ENCODE data around the gene BRD3. TPM values are rescaled to one million over a fixed set of nuclear protein-coding genes. Genes with fewer than 3 reads are reported as not detected.

Gene BRD3
- total RNA-seq, 1 donor from 2014 or later: 20.9 TPM

DNA sequence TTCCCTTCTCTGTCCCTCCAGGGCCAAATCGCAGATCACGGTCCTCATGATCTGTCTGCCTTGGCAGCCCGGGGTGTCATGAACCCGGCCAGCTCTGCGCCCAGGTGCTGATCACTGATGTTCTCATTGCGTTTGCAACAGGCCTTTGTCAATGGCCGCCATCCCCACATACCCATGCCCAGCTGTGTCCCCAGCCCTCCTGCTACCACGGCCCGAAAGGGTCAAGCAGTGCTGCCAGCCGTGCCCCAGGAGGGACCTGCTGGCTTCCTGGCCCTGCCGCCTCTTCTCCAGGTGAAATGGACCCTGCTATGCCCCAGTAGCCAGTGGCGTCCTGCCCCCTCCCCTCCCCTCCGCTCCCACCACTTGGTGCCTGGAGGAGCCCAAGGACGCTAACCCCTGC lies 62.9 kb downstream of the BRD3 start:
- Histone ChIP-seq H3K36me3 (ENCODE audit: control insufficient read depth in 3 of 3, insufficient read depth in 3 of 3, low read length in 3 of 3) (no peaks in the 10 kb centered on the region), H3K4me1 (ENCODE audit: control insufficient read depth in 3 of 3, insufficient read depth in 3 of 3, low read length in 3 of 3) (peaks cover 0 to 1% (median 0%) of the 10 kb centered on the region in 3 donors), H3K27me3 (ENCODE audit: control insufficient read depth in 3 of 3, insufficient read depth in 3 of 3, low read length in 3 of 3) (peaks cover 9 to 50% (median 24%) of the 10 kb centered on the region in 3 donors), H3K27ac (ENCODE audit: low read depth, low read length) (no peak overlapping the region), H3K9ac (ENCODE audit: low read depth in 1 of 3, low read length in 3 of 3) (no peak overlapping the region), H3K4me3 (ENCODE audit: low read length in 3 of 3) (no peak overlapping the region), H3K9me3 (ENCODE audit: control insufficient read depth in 3 of 3, low read length in 3 of 3) (no peaks in the 10 kb centered on the region)

DNA sequence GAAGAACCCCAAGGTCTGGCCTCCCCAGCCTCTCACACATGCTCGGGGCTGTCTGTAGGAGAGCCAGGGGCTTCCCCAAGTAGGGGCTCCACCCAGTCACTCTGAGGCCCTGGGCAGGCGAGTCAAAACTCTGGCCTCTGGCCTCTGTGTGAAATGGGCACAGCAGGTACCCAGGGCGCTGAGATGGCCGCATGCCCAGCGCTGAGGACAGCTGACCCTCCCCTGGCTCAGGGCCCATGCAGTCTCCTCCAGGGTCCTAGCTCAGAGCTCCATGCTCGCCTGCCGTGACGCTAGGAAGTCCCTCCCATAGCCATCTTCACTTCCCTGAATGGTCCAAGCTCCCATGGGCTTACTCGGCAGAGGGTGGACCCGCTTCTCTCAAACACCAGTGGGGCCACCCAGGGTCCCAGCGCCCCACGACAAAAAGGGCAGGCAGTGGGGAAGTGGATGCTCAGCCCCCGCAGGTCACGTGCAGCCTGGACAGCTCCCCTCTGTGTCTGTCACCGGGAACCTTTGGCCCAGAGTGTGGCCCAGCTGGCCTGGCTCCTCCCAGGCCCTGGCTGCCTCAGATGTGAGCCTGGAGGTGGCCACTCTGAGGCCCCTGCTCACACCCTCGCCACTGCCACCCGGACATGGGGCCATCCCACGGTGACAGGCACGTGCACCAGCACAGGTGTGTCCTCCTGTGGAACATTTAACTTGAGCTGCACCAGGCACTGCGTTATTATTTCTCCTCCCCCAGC lies 63.5 kb downstream of the BRD3 start:
- H3K9ac ChIP-seq (ENCODE audit: low read depth in 1 of 3, low read length in 3 of 3): no peak overlapping the region
- no peak overlapping the region for H3K4me3 ChIP-seq (ENCODE audit: low read length in 3 of 3)
- peaks cover 9 to 52% (median 22%) of the 10 kb centered on the region in 3 donors for H3K27me3 ChIP-seq (ENCODE audit: control insufficient read depth in 3 of 3, insufficient read depth in 3 of 3, low read length in 3 of 3)
- no peak overlapping the region for H3K27ac ChIP-seq (ENCODE audit: low read depth, low read length)
- H3K4me1 ChIP-seq (ENCODE audit: control insufficient read depth in 3 of 3, insufficient read depth in 3 of 3, low read length in 3 of 3): no peaks in the 10 kb centered on the region
- H3K9me3 ChIP-seq (ENCODE audit: control insufficient read depth in 3 of 3, low read length in 3 of 3): no peaks in the 10 kb centered on the region
- H3K36me3 ChIP-seq (ENCODE audit: control insufficient read depth in 3 of 3, insufficient read depth in 3 of 3, low read length in 3 of 3): no peaks in the 10 kb centered on the region

DNA sequence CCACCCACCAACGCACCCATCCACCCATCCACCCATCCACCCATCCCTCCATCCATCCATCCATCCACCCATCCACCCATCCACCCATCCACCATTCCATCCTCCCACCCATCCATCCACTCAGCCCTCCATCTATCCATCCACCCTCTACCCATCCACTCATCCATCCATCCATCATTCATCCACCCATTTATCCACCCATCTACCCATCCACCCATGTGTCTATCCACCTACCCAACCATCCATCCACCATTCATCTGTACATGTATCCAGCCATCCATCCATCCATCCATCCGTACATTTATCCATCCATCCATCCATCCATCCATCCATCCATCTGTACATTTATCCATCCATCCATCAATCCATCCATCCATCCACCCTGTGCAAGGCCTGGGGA lies 64.6 kb downstream of the BRD3 start:
- Histone ChIP-seq H3K9me3 (ENCODE audit: control insufficient read depth in 3 of 3, low read length in 3 of 3) (no peaks in the 10 kb centered on the region), H3K9ac (ENCODE audit: low read depth in 1 of 3, low read length in 3 of 3) (no peak overlapping the region), H3K36me3 (ENCODE audit: control insufficient read depth in 3 of 3, insufficient read depth in 3 of 3, low read length in 3 of 3) (no peaks in the 10 kb centered on the region), H3K27me3 (ENCODE audit: control insufficient read depth in 3 of 3, insufficient read depth in 3 of 3, low read length in 3 of 3) (peaks cover 9 to 45% (median 15%) of the 10 kb centered on the region in 3 donors), H3K4me1 (ENCODE audit: control insufficient read depth in 3 of 3, insufficient read depth in 3 of 3, low read length in 3 of 3) (no peaks in the 10 kb centered on the region), H3K4me3 (ENCODE audit: low read length in 3 of 3) (no peak overlapping the region), H3K27ac (ENCODE audit: low read depth, low read length) (no peak overlapping the region)

DNA sequence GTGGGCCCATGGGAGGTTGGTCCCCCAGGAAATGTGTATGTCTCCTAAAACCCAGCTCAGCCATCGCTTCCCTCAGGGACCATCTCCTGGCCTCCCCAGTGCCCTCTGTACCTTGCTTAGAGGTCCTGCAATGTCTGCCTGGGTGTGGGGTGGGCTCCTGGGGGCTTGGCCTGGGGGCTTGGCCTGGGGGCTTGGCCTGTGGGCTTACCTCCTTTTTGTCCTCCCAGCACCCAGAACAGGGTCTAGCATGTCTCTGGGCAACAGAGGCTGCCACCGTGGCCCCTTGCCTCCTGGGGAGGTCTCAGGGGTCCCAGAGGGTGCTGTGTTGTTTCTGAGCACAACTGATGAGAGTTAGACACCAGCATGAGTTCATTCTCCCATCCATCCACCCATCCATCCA lies 65.0 kb downstream of the BRD3 start:
- Histone ChIP-seq H3K27ac (ENCODE audit: low read depth, low read length) (no peak overlapping the region), H3K9me3 (ENCODE audit: control insufficient read depth in 3 of 3, low read length in 3 of 3) (no peaks in the 10 kb centered on the region), H3K36me3 (ENCODE audit: control insufficient read depth in 3 of 3, insufficient read depth in 3 of 3, low read length in 3 of 3) (no peaks in the 10 kb centered on the region), H3K27me3 (ENCODE audit: control insufficient read depth in 3 of 3, insufficient read depth in 3 of 3, low read length in 3 of 3) (peaks cover 9 to 45% (median 13%) of the 10 kb centered on the region in 3 donors), H3K9ac (ENCODE audit: low read depth in 1 of 3, low read length in 3 of 3) (no peak overlapping the region), H3K4me3 (ENCODE audit: low read length in 3 of 3) (no peak overlapping the region), H3K4me1 (ENCODE audit: control insufficient read depth in 3 of 3, insufficient read depth in 3 of 3, low read length in 3 of 3) (no peaks in the 10 kb centered on the region)

DNA sequence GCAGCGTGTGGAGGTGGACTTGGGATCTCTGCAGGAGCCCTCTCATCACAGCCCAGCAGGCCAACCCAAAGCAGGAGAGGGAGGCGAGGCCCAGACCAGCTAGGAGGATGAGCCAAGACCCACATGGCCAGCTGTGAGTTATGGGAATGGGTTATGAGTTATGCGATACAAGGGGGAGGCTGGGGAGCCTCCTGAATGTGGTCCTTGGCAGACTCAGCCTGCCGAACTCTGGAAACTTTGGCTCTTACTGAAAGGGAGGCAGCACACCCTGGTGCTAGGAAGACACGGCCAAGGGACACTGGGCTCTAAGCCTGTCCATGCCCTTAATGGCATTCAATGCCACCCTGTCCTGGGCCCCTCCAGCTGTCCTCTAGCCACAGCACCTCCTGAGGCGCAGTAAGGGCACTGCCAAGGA lies 68.0 kb downstream of the BRD3 start:
- H3K27me3 ChIP-seq (ENCODE audit: control insufficient read depth in 3 of 3, insufficient read depth in 3 of 3, low read length in 3 of 3): peaks cover 6 to 39% (median 11%) of the 10 kb centered on the region in 3 donors
- H3K9ac ChIP-seq (ENCODE audit: low read depth in 1 of 3, low read length in 3 of 3): peak overlapping the region in 1 of 3 donors; percentile 25
- H3K4me1 ChIP-seq (ENCODE audit: control insufficient read depth in 3 of 3, insufficient read depth in 3 of 3, low read length in 3 of 3): no peaks in the 10 kb centered on the region
- no peak overlapping the region for H3K4me3 ChIP-seq (ENCODE audit: low read length in 3 of 3)
- no peaks in the 10 kb centered on the region for H3K36me3 ChIP-seq (ENCODE audit: control insufficient read depth in 3 of 3, insufficient read depth in 3 of 3, low read length in 3 of 3)
- no peaks in the 10 kb centered on the region for H3K9me3 ChIP-seq (ENCODE audit: control insufficient read depth in 3 of 3, low read length in 3 of 3)
- no peak overlapping the region for H3K27ac ChIP-seq (ENCODE audit: low read depth, low read length)

DNA sequence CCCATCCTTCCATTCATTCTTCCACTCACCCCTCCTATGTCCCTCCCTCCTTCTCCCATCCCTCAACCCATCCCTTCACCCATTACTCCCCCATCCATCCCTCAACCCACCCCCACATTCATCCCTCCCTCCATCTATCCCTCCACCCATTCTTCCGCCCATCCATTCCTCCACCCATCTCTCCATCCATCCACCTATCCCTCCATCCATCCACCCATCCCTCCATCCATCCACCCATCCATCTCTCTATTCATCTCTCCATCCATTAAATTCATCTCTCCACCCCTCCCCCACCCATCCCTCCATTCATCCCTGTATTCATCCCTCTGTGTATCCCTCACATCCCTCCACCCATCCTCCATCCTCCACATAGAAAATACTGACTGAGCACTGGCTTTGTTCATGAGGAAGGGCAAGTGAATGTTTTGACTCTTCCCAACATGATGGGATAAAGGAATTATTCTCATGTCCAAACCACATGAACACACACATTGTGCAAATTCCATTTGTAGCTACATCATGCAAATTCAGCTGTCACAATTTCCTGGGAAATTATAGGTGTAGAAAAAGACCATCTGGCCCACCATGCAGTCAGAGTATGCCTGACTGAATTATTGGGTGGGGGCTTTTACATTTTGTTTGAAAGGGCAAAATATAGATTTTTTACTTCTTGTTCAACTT lies 68.8 kb downstream of the BRD3 start:
- H3K4me1 ChIP-seq (ENCODE audit: control insufficient read depth in 3 of 3, insufficient read depth in 3 of 3, low read length in 3 of 3): peaks cover 0 to 3% (median 3%) of the 10 kb centered on the region in 3 donors
- no peak overlapping the region for H3K4me3 ChIP-seq (ENCODE audit: low read length in 3 of 3)
- no peak overlapping the region for H3K9ac ChIP-seq (ENCODE audit: low read depth in 1 of 3, low read length in 3 of 3)
- no peaks in the 10 kb centered on the region for H3K9me3 ChIP-seq (ENCODE audit: control insufficient read depth in 3 of 3, low read length in 3 of 3)
- peaks cover 1 to 39% (median 14%) of the 10 kb centered on the region in 3 donors for H3K27me3 ChIP-seq (ENCODE audit: control insufficient read depth in 3 of 3, insufficient read depth in 3 of 3, low read length in 3 of 3)
- H3K27ac ChIP-seq (ENCODE audit: low read depth, low read length): no peak overlapping the region
- H3K36me3 ChIP-seq (ENCODE audit: control insufficient read depth in 3 of 3, insufficient read depth in 3 of 3, low read length in 3 of 3): no peaks in the 10 kb centered on the region

DNA sequence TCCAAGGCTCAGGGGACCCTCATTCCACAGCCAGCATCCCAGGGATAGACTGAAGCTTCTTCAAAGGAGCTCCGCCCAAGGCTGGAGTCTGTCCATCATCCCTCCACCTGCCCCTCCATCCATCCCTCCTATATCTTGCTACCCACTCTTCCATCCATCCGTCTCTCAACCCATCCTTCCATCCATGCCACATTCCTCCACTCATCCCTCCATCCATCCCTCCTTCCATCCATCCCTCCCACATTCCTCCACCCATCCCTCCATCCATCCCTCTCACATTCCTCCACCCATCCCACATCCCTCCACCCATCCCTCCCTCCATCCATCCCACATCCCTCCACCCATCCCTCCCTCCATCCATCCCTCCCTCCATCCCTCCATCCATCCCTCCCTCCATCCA lies 70.2 kb downstream of the BRD3 start:
- Histone ChIP-seq H3K27ac (ENCODE audit: low read depth, low read length) (no peak overlapping the region), H3K9ac (ENCODE audit: low read depth in 1 of 3, low read length in 3 of 3) (no peak overlapping the region), H3K27me3 (ENCODE audit: control insufficient read depth in 3 of 3, insufficient read depth in 3 of 3, low read length in 3 of 3) (peaks cover 7 to 42% (median 24%) of the 10 kb centered on the region in 3 donors), H3K9me3 (ENCODE audit: control insufficient read depth in 3 of 3, low read length in 3 of 3) (no peaks in the 10 kb centered on the region), H3K4me1 (ENCODE audit: control insufficient read depth in 3 of 3, insufficient read depth in 3 of 3, low read length in 3 of 3) (peaks cover 10 to 12% (median 11%) of the 10 kb centered on the region in 3 donors), H3K36me3 (ENCODE audit: control insufficient read depth in 3 of 3, insufficient read depth in 3 of 3, low read length in 3 of 3) (no peaks in the 10 kb centered on the region), H3K4me3 (ENCODE audit: low read length in 3 of 3) (no peak overlapping the region)

DNA sequence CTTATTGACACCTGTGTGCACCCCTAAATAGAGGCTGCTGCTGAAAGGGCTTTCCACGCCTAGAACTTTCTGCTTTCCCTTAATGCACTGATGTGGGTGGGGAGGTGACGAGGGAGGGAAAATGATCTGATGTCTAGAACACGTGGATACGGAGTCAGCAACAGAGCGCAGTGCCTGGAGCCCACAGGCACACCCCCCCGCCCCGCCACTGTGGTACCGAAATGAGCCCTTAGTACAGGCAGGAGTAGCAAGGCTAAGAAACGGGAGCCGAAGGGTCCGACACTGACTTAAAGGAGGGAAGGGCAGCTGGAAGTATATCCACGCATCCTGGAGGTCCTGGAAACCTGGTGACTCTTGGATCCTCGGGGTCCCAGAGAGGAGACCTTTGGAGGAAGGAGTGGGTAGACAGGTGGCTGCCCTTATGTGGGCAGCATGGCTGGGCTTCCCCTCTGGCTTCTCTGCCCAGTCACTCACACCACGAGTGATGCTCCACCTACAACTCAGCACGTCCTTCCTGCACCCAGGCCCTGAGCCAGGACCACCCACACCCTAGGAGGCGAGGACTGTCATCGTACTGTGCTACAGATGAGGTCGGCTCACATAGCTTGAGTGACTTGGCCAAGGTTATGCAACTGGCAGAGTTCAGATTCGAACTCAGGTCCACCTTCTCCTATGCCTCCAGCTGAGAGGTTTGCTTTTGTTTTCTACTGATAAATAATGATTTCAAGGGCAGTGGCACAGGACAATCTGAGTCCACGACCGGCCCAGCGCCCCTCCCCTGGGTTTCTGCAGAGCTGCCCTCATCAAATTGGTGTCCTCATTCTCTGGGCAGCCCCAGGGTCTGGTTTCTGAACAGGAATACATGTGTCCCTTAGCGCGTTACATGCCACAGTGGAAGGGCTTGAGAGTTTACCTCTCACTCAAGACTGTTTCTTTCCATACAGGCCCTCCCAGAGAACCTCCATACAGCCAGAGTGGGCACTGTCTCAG lies 71.0 kb downstream of the BRD3 start:
- Histone ChIP-seq H3K27me3 (ENCODE audit: control insufficient read depth in 3 of 3, insufficient read depth in 3 of 3, low read length in 3 of 3) (peaks cover 11 to 47% (median 24%) of the 10 kb centered on the region in 3 donors), H3K4me3 (ENCODE audit: low read length in 3 of 3) (no peak overlapping the region), H3K36me3 (ENCODE audit: control insufficient read depth in 3 of 3, insufficient read depth in 3 of 3, low read length in 3 of 3) (no peaks in the 10 kb centered on the region), H3K4me1 (ENCODE audit: control insufficient read depth in 3 of 3, insufficient read depth in 3 of 3, low read length in 3 of 3) (peaks cover 10 to 12% (median 11%) of the 10 kb centered on the region in 3 donors), H3K9me3 (ENCODE audit: control insufficient read depth in 3 of 3, low read length in 3 of 3) (no peaks in the 10 kb centered on the region), H3K27ac (ENCODE audit: low read depth, low read length) (no peak overlapping the region), H3K9ac (ENCODE audit: low read depth in 1 of 3, low read length in 3 of 3) (no peak overlapping the region)

DNA sequence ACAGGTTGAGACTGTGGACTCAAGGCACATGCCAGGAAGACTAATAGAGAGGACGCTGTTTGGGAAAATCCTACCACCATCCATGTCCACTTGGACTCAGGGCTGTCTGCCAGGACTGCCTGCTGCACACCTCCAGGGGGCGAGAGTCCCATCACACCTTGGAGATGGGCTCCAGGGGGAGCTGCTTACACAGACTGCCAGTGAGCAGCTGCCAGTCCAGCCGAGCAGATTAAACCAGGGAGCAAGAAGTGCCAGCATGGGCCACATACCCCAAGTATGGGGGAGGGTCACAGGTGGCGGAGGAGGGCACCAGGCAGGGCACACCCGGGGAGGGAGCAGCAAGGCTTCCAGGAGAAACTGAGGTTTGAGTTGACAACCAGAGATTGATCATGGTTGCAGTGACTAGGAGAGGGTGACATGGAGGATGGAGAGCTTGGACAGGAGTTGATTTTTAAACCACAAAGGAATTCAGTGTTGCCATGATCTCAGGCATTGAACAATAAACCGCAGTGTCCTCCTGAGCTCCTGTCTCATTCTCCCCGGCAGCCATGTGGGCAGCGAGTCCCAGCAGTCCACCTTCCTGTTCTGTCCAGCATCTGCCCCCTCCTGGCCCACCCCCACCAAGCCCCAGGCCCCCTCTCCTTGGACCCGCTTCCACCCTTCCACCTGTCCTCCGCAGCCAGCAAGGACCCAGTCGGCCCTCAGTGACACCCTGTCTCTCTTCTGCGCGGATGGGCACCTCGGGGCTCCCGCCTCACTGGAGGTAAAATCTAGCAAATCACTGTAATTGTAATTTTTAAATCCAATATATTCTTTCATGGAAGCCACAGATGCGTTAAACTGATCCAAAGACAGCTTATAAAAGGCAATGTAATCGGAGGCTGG lies 72.6 kb downstream of the BRD3 start:
- H3K4me1 ChIP-seq (ENCODE audit: control insufficient read depth in 3 of 3, insufficient read depth in 3 of 3, low read length in 3 of 3): peaks cover 14 to 15% (median 15%) of the 10 kb centered on the region in 3 donors

More for the DNA sequence above, 72.6 kb downstream of the BRD3 start:
- H3K36me3 ChIP-seq (ENCODE audit: control insufficient read depth in 3 of 3, insufficient read depth in 3 of 3, low read length in 3 of 3): no peaks in the 10 kb centered on the region
- no peaks in the 10 kb centered on the region for H3K9me3 ChIP-seq (ENCODE audit: control insufficient read depth in 3 of 3, low read length in 3 of 3)
- H3K27me3 ChIP-seq (ENCODE audit: control insufficient read depth in 3 of 3, insufficient read depth in 3 of 3, low read length in 3 of 3): peaks cover 15 to 59% (median 33%) of the 10 kb centered on the region in 3 donors
- no peak overlapping the region for H3K27ac ChIP-seq (ENCODE audit: low read depth, low read length)
- H3K4me3 ChIP-seq (ENCODE audit: low read length in 3 of 3): no peak overlapping the region
- no peak overlapping the region for H3K9ac ChIP-seq (ENCODE audit: low read depth in 1 of 3, low read length in 3 of 3)
